ENCODE measurements around the gene DPP7. TPM values are rescaled to one million over a fixed set of nuclear protein-coding genes. Genes with fewer than 3 reads are reported as not detected.
A peak's percentile ranks its signal among the peaks of the same experiment; 100 is the strongest.

DPP7 gene
- total RNA-seq, 1 donor from 2014 or later: 6.1 TPM

GRCh38 chr9:137066096-137066861 lies 48.3 kb downstream of the DPP7 start:
- H3K27me3 Mint-ChIP-seq (ENCODE audit: unreplicated experiment): peaks cover 9% of the 10 kb centered on the region
- H3K4me3 Mint-ChIP-seq (ENCODE audit: unreplicated experiment): no peak overlapping the region
- H3K4me1 Mint-ChIP-seq (ENCODE audit: unreplicated experiment): peaks cover 4% of the 10 kb centered on the region
- TF ChIP-seq CTCF (IDR thresholded peaks at IDR 0.05; ENCODE audit: unreplicated experiment): no peak
- no peak overlapping the region for H3K27ac Mint-ChIP-seq (ENCODE audit: unreplicated experiment)
- no peaks in the 10 kb centered on the region for H3K36me3 Mint-ChIP-seq (ENCODE audit: low read depth, unreplicated experiment)
- no peak for DNase-seq (ENCODE audit: low spot score)
- no peaks in the 10 kb centered on the region for H3K9me3 Mint-ChIP-seq (ENCODE audit: unreplicated experiment)

GRCh38 chr9:137065336-137065967 lies 49.1 kb downstream of the DPP7 start:
- no peak for DNase-seq (ENCODE audit: low spot score)
- H3K4me3 Mint-ChIP-seq (ENCODE audit: unreplicated experiment): no peak overlapping the region
- peaks cover 6% of the 10 kb centered on the region for H3K27me3 Mint-ChIP-seq (ENCODE audit: unreplicated experiment)
- H3K4me1 Mint-ChIP-seq (ENCODE audit: unreplicated experiment): no peaks in the 10 kb centered on the region
- TF ChIP-seq CTCF (IDR thresholded peaks at IDR 0.05; ENCODE audit: unreplicated experiment): no peak
- no peak overlapping the region for H3K27ac Mint-ChIP-seq (ENCODE audit: unreplicated experiment)
- H3K9me3 Mint-ChIP-seq (ENCODE audit: unreplicated experiment): no peaks in the 10 kb centered on the region
- no peaks in the 10 kb centered on the region for H3K36me3 Mint-ChIP-seq (ENCODE audit: low read depth, unreplicated experiment)

- H3K27ac Mint-ChIP-seq (ENCODE audit: unreplicated experiment): no peak overlapping the region
- H3K36me3 Mint-ChIP-seq (ENCODE audit: low read depth, unreplicated experiment): no peaks in the 10 kb centered on the region
- H3K4me3 Mint-ChIP-seq (ENCODE audit: unreplicated experiment): no peak overlapping the region
- peaks cover 6% of the 10 kb centered on the region for H3K27me3 Mint-ChIP-seq (ENCODE audit: unreplicated experiment)
- H3K9me3 Mint-ChIP-seq (ENCODE audit: unreplicated experiment): no peaks in the 10 kb centered on the region
- no peak for TF ChIP-seq CTCF (IDR thresholded peaks at IDR 0.05; ENCODE audit: unreplicated experiment)
- H3K4me1 Mint-ChIP-seq (ENCODE audit: unreplicated experiment): no peaks in the 10 kb centered on the region
- no peak for DNase-seq (ENCODE audit: low spot score)
Measured at GRCh38 chr9:137064880-137065164, 49.7 kb downstream of the DPP7 start.

- H3K9me3 Mint-ChIP-seq (ENCODE audit: unreplicated experiment): no peaks in the 10 kb centered on the region
- TF ChIP-seq CTCF (IDR thresholded peaks at IDR 0.05; ENCODE audit: unreplicated experiment): peak; percentile 91
- no peak overlapping the region for H3K27ac Mint-ChIP-seq (ENCODE audit: unreplicated experiment)
- H3K27me3 Mint-ChIP-seq (ENCODE audit: unreplicated experiment): peaks cover 6% of the 10 kb centered on the region
- no peaks in the 10 kb centered on the region for H3K4me1 Mint-ChIP-seq (ENCODE audit: unreplicated experiment)
- DNase-seq (ENCODE audit: low spot score): peak; percentile 77
- no peaks in the 10 kb centered on the region for H3K36me3 Mint-ChIP-seq (ENCODE audit: low read depth, unreplicated experiment)
- H3K4me3 Mint-ChIP-seq (ENCODE audit: unreplicated experiment): no peak overlapping the region
Measured at GRCh38 chr9:137064027-137064879, 50.3 kb downstream of the DPP7 start.
